ENCODE data around the gene RPS6KA1.

Gene RPS6KA1

DNA sequence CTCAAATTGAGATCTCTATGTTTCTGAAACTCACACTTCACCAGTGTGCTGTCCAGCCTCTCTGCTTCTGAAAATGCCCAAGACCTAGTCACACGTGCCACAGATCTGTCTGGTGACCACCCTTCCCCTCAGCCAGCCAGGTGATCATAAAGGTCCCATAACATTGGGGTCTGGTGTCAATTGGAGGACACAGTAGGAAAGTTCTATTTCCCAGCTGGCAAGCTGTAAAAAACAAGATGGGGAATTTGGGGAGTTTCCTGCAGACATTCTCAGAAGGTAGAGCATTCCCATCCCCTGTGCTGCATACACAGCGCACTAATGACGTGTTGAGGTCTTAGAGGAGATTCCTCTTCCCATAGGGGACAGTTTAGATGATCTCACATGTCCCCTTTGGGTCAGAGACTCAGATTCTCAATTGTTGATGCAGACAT lies 50.1 kb downstream of the RPS6KA1 start:
- ATAC-seq (ENCODE audit: low read depth) (no peak), DNase-seq (ENCODE audit: low spot score) (no peak)
- no peak for TF ChIP-seq CTCF (IDR thresholded peaks at IDR 0.05; ENCODE audit: poor library complexity, severe bottlenecking)
- H3K27me3 ChIP-seq (ENCODE audit: insufficient read depth, poor library complexity, severe bottlenecking) = no peaks in the 10 kb centered on the region
- no peaks in the 10 kb centered on the region for H3K9me3 ChIP-seq (ENCODE audit: severe bottlenecking)
- H3K4me1 ChIP-seq (ENCODE audit: insufficient read depth, poor library complexity, severe bottlenecking) = no peaks in the 10 kb centered on the region
- H3K27ac ChIP-seq (ENCODE audit: poor library complexity, severe bottlenecking) = no peak overlapping the region
- H3K36me3 ChIP-seq (ENCODE audit: low read depth) = peaks cover 5% of the 10 kb centered on the region
- H3K4me3 ChIP-seq (ENCODE audit: severe bottlenecking) = no peak overlapping the region

DNA sequence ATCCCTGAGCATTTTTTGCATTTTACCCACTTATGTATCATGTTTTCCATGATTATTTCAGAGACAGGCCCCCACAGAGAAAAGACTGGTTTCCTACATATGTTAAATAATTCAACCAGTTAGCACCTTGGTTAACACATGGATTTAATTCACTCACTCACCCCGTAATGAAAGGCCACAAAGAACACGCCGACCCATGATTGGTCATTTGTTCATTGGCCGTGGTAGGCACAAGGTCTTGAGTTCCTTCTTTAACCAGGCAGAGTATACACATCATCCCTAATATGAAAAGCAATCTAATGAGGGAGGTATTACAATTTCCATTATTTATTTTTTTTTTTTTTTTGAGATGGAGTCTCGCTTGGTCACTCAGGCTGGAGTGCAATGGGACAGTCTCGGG lies 50.6 kb downstream of the RPS6KA1 start:
- H3K4me3 ChIP-seq (ENCODE audit: severe bottlenecking) = no peak overlapping the region
- DNase-seq (ENCODE audit: low spot score) = no peak
- no peak overlapping the region for H3K27ac ChIP-seq (ENCODE audit: poor library complexity, severe bottlenecking)
- no peak for TF ChIP-seq CTCF (IDR thresholded peaks at IDR 0.05; ENCODE audit: poor library complexity, severe bottlenecking)
- ATAC-seq (ENCODE audit: low read depth) = no peak
- no peaks in the 10 kb centered on the region for H3K27me3 ChIP-seq (ENCODE audit: insufficient read depth, poor library complexity, severe bottlenecking)
- no peaks in the 10 kb centered on the region for H3K9me3 ChIP-seq (ENCODE audit: severe bottlenecking)
- H3K4me1 ChIP-seq (ENCODE audit: insufficient read depth, poor library complexity, severe bottlenecking) = no peaks in the 10 kb centered on the region
- H3K36me3 ChIP-seq (ENCODE audit: low read depth) = peaks cover under 1% of the 10 kb centered on the region

GRCh38 chr1:26581287-26581651 lies 51.7 kb downstream of the RPS6KA1 start:
- no peak for TF ChIP-seq CTCF (IDR thresholded peaks at IDR 0.05; ENCODE audit: poor library complexity, severe bottlenecking)
- H3K4me1 ChIP-seq (ENCODE audit: insufficient read depth, poor library complexity, severe bottlenecking) = no peaks in the 10 kb centered on the region
- no peak for ATAC-seq (ENCODE audit: low read depth)
- no peaks in the 10 kb centered on the region for H3K27me3 ChIP-seq (ENCODE audit: insufficient read depth, poor library complexity, severe bottlenecking)
- H3K9me3 ChIP-seq (ENCODE audit: severe bottlenecking) = no peaks in the 10 kb centered on the region
- no peak overlapping the region for H3K4me3 ChIP-seq (ENCODE audit: severe bottlenecking)
- no peaks in the 10 kb centered on the region for H3K36me3 ChIP-seq (ENCODE audit: low read depth)
- H3K27ac ChIP-seq (ENCODE audit: poor library complexity, severe bottlenecking) = no peak overlapping the region
- no peak for DNase-seq (ENCODE audit: low spot score)

DNA sequence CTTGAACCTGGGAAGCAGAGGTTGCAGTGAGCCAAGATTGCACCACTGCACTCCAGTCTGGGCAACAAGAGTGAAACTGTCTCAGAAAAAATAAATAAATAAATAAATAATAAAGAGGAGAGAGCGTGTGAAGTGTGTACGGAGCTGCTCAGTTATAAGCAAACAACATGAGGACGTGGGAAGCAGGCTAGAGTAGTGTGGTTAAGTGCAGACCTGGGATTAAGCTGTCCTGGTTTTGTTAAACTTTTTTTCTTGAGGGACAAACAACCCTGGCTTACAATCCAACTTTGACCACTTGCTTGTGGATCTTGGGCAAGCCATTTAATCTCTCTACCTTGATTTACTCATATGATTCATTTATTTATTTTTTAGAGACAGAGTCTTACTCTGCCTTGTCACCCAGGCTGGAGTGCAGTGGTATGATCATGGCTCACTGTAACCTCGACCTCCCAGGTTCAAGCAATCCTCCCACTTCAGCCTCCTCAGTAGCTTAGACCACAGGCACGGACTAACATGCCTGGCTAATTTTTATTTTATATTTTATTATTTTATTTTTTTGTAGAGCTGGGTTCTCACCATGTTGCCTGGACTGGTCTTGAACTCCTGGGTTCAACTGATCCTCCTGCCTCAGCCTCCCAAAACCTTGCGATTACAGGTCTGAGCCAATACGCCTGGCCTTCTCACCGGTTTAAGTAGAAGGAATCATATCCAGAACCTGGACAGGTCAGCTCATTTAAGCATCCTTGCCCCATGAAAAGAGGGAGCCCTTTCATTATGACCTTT lies 52.7 kb downstream of the RPS6KA1 start:
- ATAC-seq (ENCODE audit: low read depth) = no peak
- no peak overlapping the region for H3K27ac ChIP-seq (ENCODE audit: poor library complexity, severe bottlenecking)

More for the DNA sequence above, 52.7 kb downstream of the RPS6KA1 start:
- DNase-seq (ENCODE audit: low spot score) = no peak
- TF ChIP-seq CTCF (IDR thresholded peaks at IDR 0.05; ENCODE audit: poor library complexity, severe bottlenecking) = no peak
- no peaks in the 10 kb centered on the region for H3K4me1 ChIP-seq (ENCODE audit: insufficient read depth, poor library complexity, severe bottlenecking)
- no peaks in the 10 kb centered on the region for H3K9me3 ChIP-seq (ENCODE audit: severe bottlenecking)
- no peaks in the 10 kb centered on the region for H3K27me3 ChIP-seq (ENCODE audit: insufficient read depth, poor library complexity, severe bottlenecking)
- H3K36me3 ChIP-seq (ENCODE audit: low read depth) = no peaks in the 10 kb centered on the region
- no peak overlapping the region for H3K4me3 ChIP-seq (ENCODE audit: severe bottlenecking)

Measured in RWPE2 (cell line).